Limb (tissue), 2 donors: ENCODE results near the gene ASXL3.
A peak's percentile ranks its signal among the peaks of the same experiment; 100 is the strongest.

Source experiments
- DNase-seq, 2 donors: peaks; one replicate each; pipeline ENCODE4 v3.0.0-alpha.2; 2016; ENCODE audit errors: extremely low spot score in 2 of 2

ASXL3 gene

GRCh38 chr18:33712719-33713118 lies 134.7 kb downstream of the ASXL3 start:
- DNase-seq: no peak

DNA sequence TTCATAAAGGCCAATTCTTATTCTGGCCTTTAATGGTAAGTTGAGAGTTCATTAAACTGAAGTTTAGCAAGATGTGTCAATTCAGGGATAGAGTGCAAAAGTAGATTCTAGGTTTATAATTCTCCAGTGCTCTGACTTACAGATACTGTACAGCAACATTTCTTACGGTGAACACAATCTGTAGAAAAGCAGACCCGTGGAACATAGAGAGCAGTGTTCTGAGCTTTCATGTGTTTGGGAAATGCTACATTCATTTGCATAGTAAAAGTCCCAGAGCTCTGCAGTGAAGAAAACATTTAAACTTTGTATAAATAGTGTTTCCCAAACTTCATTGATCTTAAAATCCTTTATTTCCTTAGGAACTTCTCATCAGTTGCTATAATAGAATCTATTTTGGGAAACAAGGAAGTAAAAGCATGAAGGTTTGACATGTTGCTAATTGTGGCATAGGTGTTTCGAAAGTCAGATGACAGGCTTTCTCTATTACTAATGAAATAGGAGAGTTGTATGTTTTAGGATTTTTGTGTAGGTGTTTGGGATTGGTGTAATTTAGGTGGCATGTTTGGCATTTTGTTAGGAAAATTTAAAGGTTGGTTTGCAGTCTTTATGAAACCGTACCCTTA lies 138.2 kb downstream of the ASXL3 start:
- no peak for DNase-seq

GRCh38 chr18:33717339-33717738 lies 139.3 kb downstream of the ASXL3 start:
- no peak for DNase-seq

GRCh38 chr18:33720133-33720532 lies 142.1 kb downstream of the ASXL3 start:
- DNase-seq: no peak

GRCh38 chr18:33729556-33729955 lies 151.5 kb downstream of the ASXL3 start:
- no peak for DNase-seq

GRCh38 chr18:33733376-33733775 lies 155.4 kb downstream of the ASXL3 start:
- no peak for DNase-seq

DNA sequence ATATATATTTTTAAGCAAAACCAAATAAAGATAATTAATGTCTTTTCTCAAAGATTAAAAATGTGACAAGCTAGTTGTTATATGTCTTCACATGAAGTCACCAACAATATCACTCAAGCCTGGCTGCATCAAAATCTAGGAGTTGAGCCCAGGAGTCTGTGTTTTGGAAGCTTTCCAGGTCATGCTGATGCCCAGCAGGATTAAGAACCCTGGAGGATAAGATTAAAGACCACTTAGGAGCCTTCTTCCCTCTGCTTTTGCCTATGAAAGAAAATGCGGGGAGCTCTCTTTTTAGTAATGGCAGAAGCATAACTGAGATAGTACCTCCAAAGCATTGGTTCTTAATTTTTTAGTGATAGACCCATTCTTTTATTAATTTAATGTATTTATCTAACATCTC lies 157.4 kb downstream of the ASXL3 start:
- no peak for DNase-seq

GRCh38 chr18:33741760-33742159 lies 163.7 kb downstream of the ASXL3 start:
- DNase-seq: no peak

DNA sequence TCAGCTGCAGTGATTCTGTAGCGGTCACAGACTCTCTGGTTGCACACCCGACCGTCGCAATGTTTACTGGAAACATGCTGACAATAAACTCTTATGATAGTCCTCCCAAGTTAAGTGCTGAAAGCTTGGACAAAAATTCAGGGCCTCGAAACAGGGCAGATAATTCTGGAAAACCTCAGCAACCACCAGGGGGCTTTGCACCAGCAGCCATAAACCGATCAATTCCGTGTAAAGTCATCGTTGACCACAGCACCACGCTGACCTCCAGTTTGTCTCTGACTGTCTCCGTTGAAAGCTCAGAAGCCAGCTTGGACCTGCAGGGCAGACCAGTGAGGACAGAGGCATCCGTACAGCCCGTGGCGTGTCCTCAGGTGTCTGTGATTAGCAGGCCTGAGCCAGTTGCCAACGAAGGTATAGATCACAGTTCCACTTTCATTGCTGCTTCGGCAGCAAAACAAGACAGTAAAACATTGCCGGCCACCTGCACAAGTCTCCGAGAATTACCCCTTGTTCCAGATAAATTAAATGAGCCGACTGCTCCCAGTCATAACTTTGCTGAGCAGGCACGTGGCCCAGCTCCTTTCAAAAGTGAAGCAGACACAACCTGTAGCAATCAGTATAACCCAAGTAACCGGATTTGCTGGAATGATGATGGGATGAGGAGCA lies 166.1 kb downstream of the ASXL3 start:
- DNase-seq: no peak

- no peak for DNase-seq
Measured at GRCh38 chr18:33745151-33745795, 167.3 kb downstream of the ASXL3 start.

DNA sequence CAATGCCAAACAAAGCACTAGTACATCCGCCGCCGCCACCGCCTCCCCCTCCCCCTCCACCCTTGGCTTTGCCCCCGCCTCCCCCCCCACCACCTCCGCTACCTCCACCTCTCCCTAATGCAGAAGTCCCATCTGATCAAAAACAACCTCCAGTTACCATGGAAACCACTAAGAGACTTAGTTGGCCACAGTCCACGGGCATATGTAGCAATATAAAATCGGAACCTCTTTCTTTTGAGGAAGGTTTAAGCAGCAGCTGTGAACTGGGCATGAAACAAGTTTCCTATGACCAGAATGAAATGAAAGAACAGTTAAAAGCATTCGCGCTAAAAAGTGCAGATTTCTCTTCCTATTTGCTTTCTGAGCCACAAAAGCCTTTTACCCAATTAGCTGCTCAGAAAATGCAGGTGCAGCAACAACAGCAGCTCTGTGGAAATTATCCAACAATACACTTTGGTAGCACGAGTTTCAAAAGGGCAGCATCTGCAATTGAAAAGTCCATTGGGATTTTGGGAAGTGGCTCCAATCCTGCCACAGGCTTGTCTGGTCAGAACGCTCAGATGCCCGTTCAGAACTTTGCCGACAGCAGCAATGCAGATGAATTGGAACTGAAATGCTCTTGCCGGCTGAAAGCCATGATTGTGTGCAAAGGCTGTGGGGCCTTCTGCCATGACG lies 168.0 kb downstream of the ASXL3 start:
- DNase-seq: peak in 1 of 2 donors; percentile 40

- no peak for DNase-seq
Measured at GRCh38 chr18:33749834-33750233, 171.8 kb downstream of the ASXL3 start.

GRCh38 chr18:33750366-33750765 lies 172.3 kb downstream of the ASXL3 start:
- DNase-seq: no peak

- DNase-seq: peak in 1 of 2 donors; percentile 43
Measured at GRCh38 chr18:33751613-33752221, 173.7 kb downstream of the ASXL3 start.

- DNase-seq: no peak
Measured at GRCh38 chr18:33755391-33755790, 177.4 kb downstream of the ASXL3 start.

DNA sequence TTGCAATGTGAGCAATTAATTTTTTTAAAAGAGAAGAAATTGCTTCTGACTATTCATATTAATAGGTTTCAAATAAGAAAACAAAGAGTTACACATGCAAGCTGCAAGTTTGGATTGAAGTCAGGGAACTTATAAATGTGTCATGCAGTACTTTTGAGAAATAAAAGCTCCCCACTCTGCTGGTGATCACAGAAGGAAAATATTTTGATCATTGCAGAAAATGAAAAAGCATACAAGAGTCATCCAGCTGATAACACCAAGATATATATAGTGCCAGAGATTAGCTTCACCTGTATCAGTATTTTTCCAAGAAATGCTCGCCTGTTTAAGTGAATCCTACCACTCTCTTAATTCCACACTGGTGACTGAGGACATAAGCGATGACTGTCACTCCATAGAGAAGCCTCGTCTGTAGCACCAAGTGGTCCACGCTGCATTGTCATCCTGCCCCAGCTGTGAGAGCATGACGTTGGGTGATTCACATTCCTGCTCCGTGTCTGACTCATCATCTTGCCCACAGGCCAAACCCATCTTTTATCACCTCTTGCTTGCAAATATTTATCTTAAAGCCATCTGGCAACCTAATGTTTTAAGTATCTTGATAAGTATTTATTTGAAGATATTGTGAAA lies 178.0 kb downstream of the ASXL3 start:
- no peak for DNase-seq

GRCh38 chr18:33757037-33757436 lies 179.0 kb downstream of the ASXL3 start:
- DNase-seq: no peak

DNA sequence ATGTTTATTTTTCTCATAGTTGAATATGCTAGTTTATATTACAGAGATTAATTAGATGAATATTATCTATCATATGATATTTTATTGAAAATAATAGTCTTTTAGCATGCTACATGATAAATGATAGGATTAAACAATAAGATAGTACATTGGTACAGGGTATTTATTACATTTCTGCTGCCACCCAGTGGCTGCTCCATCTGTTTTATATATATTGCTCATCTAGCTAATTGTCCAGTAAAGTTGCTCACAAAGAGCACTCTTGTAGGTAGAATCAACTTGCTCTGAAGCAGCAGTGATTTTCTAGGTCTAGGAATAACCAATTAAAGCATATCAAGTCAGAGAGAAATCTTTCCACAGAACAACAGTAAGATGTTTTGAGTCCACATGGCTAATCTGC lies 183.3 kb downstream of the ASXL3 start:
- DNase-seq: peak in 1 of 2 donors; percentile 44

DNA sequence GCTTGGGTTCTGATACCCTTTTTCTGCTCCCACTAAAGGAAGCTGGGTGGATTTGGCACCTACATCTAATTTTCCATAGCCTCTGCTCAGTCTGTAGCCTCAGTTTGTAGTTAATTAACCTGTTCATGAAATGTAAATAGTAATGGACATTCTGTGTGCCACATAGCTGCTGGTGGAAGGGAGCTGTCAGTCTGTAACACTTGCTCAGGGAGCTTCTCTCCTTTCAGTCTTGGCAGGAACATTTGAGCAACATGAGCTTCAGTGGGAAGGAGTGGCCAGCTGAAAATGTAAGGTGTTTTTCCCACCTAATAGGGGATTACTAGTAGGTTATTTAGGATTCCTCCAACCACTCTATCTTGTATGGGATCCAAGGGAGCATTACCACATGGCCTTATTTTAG lies 203.4 kb downstream of the ASXL3 start:
- DNase-seq: no peak
